ENCODE measurements around the gene YIPF7.

- TF ChIP-seq CTCF (IDR thresholded peaks at IDR 0.05) (no peak), REST (IDR thresholded peaks at IDR 0.05) (no peak), PBX3 (IDR thresholded peaks at IDR 0.05) (no peak), MAX (IDR thresholded peaks at IDR 0.05) (no peak), MAFK (IDR thresholded peaks at IDR 0.05; ENCODE audit: partially characterized antibody) (no peak), RAD21 (conservative IDR thresholded peaks at IDR 0.05 in 1 of 2, IDR thresholded peaks at IDR 0.05 in 1 of 2) (no peak), ESRRA (IDR thresholded peaks at IDR 0.05; ENCODE audit: borderline replicate concordance, low read length) (no peak), CBX8 (IDR thresholded peaks at IDR 0.05) (no peak), FOSB (CRISPR knock-in tag; IDR thresholded peaks at IDR 0.05) (no peak), CHD2 (IDR thresholded peaks at IDR 0.05; ENCODE audit: low read length, partially characterized antibody) (no peak), POLR2A (IDR thresholded peaks at IDR 0.05; ENCODE audit: low read length) (no peak), HOXA7 (CRISPR knock-in tag; IDR thresholded peaks at IDR 0.05) (no peak), SMC3 (IDR thresholded peaks at IDR 0.05) (no peak), ELK1 (IDR thresholded peaks at IDR 0.05; ENCODE audit: low read depth, low read length) (no peak)
Measured at GRCh38 chr4:44623676-44624075, 27.7 kb downstream of the YIPF7 start.
